Measurements from ENCODE around the gene RALA.
"Not testable (repeated sequence)": the region's sequence is repeated elsewhere in the genome, so short reads cannot be mapped to it uniquely, and the experiment has no call there.

Gene RALA

GRCh38 chr7:39727231-39728012 is 104.0 kb downstream of the RALA start:
- DNase-seq (ENCODE audit: low read depth): no peak

- DNase-seq (ENCODE audit: low read depth): peak; percentile 92
Observed at GRCh38 chr7:39732837-39733804, 109.7 kb downstream of the RALA start.

GRCh38 chr7:39733881-39734632 is 110.7 kb downstream of the RALA start:
- DNase-seq (ENCODE audit: low read depth): no peak

- DNase-seq (ENCODE audit: low read depth): no peak
Observed at GRCh38 chr7:39734633-39735004, 111.2 kb downstream of the RALA start.

GRCh38 chr7:39735903-39736302 is 112.5 kb downstream of the RALA start:
- no peak for DNase-seq (ENCODE audit: low read depth)

- peak; percentile 16 for DNase-seq (ENCODE audit: low read depth)
Observed at GRCh38 chr7:39741942-39742623, 118.7 kb downstream of the RALA start.

- DNase-seq (ENCODE audit: low read depth): no peak
Observed at GRCh38 chr7:39744620-39745019, 121.2 kb downstream of the RALA start.

- DNase-seq (ENCODE audit: low read depth): no peak
Observed at GRCh38 chr7:39745320-39745719, 121.9 kb downstream of the RALA start.

- peak; percentile 46 for DNase-seq (ENCODE audit: low read depth)
Observed at GRCh38 chr7:39746103-39746819, 122.9 kb downstream of the RALA start.

- no peak for DNase-seq (ENCODE audit: low read depth)
Observed at GRCh38 chr7:39749177-39749576, 125.8 kb downstream of the RALA start.

GRCh38 chr7:39749717-39750116 is 126.3 kb downstream of the RALA start:
- DNase-seq (ENCODE audit: low read depth): no peak

GRCh38 chr7:39750253-39751077 is 127.1 kb downstream of the RALA start:
- DNase-seq (ENCODE audit: low read depth): no peak

- not testable (repeated sequence) for DNase-seq (ENCODE audit: low read depth)
Observed at GRCh38 chr7:39753237-39753636, 129.9 kb downstream of the RALA start.

- DNase-seq (ENCODE audit: low read depth): no peak
Observed at GRCh38 chr7:39753823-39754325, 130.5 kb downstream of the RALA start.

GRCh38 chr7:39754326-39755120 is 131.2 kb downstream of the RALA start:
- no peak for DNase-seq (ENCODE audit: low read depth)

- no peak for DNase-seq (ENCODE audit: low read depth)
Observed at GRCh38 chr7:39757604-39758003, 134.2 kb downstream of the RALA start.
